Muscle of leg (tissue), 11 donors: ENCODE measurements around the gene NHSL2. TPM values are rescaled to one million over a fixed set of nuclear protein-coding genes. Genes with fewer than 3 reads are reported as not detected.

Experiments
- DNase-seq: peaks from one replicate; pipeline ENCODE4 v3.0.0; 2013
- H3K27ac ChIP-seq: one replicate; pipeline ENCODE4 v1.5.1; 2013; ENCODE audit warnings: mild to moderate bottlenecking, low read length, control low read depth
- H3K27me3 ChIP-seq: one replicate; pipeline ENCODE4 v1.6.1; 2013; ENCODE audit warnings: low read length; ENCODE audit not compliant: control insufficient read depth, insufficient read depth
- H3K36me3 ChIP-seq: one replicate; pipeline ENCODE4 v1.6.1; 2013; ENCODE audit warnings: low read length; ENCODE audit not compliant: control insufficient read depth, insufficient read depth
- H3K4me1 ChIP-seq: one replicate; pipeline ENCODE4 v1.6.1; 2013; ENCODE audit warnings: low read length; ENCODE audit not compliant: control insufficient read depth, insufficient read depth
- H3K4me3 ChIP-seq: one replicate; pipeline ENCODE4 v1.5.1; 2013; ENCODE audit warnings: low read length, control low read depth
- H3K9me3 ChIP-seq: replicated peaks from 2 replicates; pipeline ENCODE4 v1.6.1; 2013; ENCODE audit warnings: low read depth, low read length; ENCODE audit not compliant: control insufficient read depth
- WGBS: methylation state at CpG from one replicate; pipeline ENCODE4 v1.1.5; 2013; ENCODE audit warnings: missing lambda C conversion rate; ENCODE audit not compliant: insufficient coverage; 5-methylcytosine and 5-hydroxymethylcytosine counted together
- polyA plus RNA-seq, 8 donors: library from polyadenylated mRNA; unstranded; fragments of 120-200 nt; gene quantifications; one replicate each; pipeline versions ENCODE4 v1.2.1 to v1.2.3, GENCODE V29; 2013; ENCODE audit warnings: inconsistent platforms in 1 of 8, low replicate concordance in 1 of 8; ENCODE audit not compliant: insufficient read length in 8 of 8, insufficient read depth in 1 of 8
- total RNA-seq: library from RNA; stranded (reverse); fragments of 120-200 nt; gene quantifications from one replicate; pipeline ENCODE4 v1.2.4, GENCODE V29; 2013

NHSL2 gene
- total and polyA plus RNA-seq, 9 donors: 6.6 to 11.1 (median 8.3) TPM

DNA sequence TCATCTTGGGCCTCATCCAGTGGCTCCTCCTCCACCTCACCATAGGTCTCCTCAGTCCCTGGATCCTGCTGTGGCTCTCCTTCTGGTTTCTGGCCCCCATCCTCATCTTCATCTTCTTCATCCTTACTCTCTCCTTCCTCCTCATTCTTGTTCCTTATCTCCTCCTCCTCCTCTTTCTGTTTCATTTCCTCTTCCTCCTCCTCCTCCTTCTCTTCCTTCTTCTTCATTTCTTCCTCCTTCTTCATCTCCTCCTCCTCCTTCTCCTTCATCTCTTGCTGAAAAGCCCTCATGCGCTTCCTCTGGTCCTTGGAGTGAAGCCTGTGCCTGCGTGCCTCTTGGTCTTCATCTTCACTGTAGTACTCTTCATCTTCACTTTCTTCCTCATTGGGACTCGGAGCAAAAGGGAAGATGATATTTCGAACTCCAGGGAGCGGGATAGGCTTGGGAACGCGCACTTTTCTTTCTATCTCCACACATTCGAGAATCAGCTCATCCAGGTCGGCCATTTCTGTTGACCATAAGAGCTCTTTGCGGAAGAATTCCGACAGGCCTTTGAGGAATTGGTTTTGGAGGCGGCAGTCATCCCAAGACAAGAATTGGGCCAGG is 219.6 kb downstream of the NHSL2 start:
- Histone ChIP-seq H3K4me3 (no peak overlapping the region), H3K27ac (no peak overlapping the region), H3K9me3 (no peaks in the 10 kb centered on the region), H3K4me1 (peaks cover 32% of the 10 kb centered on the region), H3K27me3 (peaks cover 77% of the 10 kb centered on the region), H3K36me3 (peaks cover 7% of the 10 kb centered on the region)
- 80% methylated on average over 8 of the region's 12 CpGs for WGBS
- no peak for DNase-seq

DNA sequence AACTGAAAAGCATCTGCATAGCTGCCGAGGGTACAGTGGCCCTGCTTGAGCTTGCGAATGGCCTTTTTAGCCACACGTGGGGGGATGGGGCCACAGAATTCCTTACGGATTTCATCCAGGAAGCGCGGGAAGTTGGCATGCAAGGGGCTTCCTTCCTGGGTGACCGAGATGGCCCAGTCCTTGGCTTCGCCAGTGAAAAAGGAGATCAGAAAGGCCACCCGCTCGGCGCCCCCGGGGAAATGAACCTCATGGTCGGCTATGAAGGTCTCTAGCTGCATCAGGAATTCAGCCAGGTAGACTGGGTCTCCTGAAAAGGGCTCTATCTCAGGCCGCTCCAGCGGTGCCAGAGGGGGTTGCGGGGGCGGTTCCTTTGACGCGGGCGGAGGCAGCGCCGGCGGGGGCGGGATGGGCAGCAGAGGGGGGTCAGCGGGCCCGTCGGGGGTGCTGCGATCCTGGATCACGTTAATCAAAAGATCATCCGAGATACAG is 220.2 kb downstream of the NHSL2 start:
- no peaks in the 10 kb centered on the region for H3K9me3 ChIP-seq
- peak overlapping the region; percentile 61 for H3K4me3 ChIP-seq
- peaks cover 74% of the 10 kb centered on the region for H3K27me3 ChIP-seq
- no peak for DNase-seq
- 35% methylated on average over 26 of the region's 30 CpGs for WGBS
- H3K36me3 ChIP-seq: peaks cover 7% of the 10 kb centered on the region
- H3K4me1 ChIP-seq: peaks cover 28% of the 10 kb centered on the region
- peak overlapping the region; percentile 20 for H3K27ac ChIP-seq

DNA sequence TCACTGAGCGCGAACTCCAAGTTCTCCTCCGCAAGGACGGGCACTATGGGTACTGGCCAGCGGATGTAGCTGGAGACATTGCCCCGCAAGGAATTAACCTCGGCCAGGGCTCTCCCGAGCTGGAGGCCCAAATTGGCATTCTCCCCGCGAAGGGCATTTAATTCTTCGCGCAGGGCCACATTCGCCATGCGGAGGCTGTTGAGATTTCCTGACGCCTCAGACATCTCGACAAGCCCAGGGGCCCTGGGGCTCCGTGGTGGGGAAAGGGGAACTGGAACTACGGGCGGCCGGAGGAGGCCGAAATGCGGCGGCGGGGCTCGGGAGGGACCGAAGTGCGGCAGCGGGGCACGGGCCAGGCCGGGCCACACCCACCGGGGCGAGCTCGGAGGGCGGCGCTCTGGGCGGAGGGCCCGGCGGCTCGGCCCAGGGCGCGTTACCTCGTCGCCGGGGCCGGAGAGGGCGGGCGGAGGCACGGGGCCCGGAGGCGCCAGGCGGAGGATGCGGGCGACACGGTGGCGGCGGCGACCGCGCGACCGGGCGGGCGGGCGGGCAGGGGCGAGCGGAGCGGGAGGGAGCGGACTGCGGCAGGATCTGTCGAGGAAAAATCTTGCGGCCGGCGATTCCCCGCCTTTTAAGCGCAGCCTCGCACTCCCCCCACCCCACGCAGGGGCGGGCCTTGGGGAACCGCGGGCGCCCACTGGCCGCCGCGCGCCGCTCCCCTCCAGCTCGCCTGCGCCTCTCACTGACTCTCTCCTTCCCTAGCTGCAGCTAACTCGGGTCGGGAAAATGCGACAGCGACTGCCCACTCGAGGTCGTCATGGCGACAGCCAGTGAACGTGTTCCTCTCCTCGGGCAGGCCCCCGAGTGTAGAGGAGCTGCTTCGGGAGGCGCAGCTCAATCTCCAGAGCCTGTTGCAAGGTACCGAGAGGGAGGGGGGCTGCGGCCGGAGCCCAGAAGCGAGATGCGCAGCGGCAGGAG is 221.0 kb downstream of the NHSL2 start, which contains the start of gene RTL5:
Gene RTL5 (minus strand): TSS at position 599 of the 978 bp plus-strand sequence.
- Histone ChIP-seq H3K27ac (peak within 1 kb of the TSS; percentile 38), H3K4me1 (peaks cover 20% of the 10 kb centered on the region), H3K36me3 (peaks cover 7% of the 10 kb centered on the region), H3K9me3 (no peaks in the 10 kb centered on the region), H3K4me3 (peak within 1 kb of the TSS; percentile 61), H3K27me3 (peaks cover 73% of the 10 kb centered on the region)
- 21% methylated on average over 95 of the region's 106 CpGs for WGBS
- peak; percentile 97 for DNase-seq

DNA sequence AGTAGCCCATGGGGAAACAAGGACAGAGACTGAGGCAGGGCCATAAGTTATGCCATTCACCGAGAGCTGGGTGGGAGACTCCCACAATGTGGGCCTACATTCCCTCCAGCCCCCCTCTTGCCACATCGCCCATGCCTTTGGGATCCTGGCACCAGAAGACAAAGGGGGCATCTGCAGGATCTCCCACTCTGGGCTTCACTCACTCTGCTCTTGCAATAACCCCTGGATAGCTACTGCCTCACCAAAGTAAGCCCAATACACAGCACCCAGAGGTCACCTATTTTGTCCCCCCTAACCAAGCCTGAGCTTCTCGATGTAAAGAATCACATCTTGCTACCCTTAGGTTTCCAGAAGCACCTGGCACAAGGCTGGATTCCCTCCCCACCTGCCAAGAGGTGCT is 221.8 kb downstream of the NHSL2 start:
- H3K27me3 ChIP-seq: peaks cover 72% of the 10 kb centered on the region
- H3K36me3 ChIP-seq: peaks cover 7% of the 10 kb centered on the region
- peak overlapping the region; percentile 38 for H3K27ac ChIP-seq
- no peak for DNase-seq
- H3K9me3 ChIP-seq: no peaks in the 10 kb centered on the region
- WGBS: 75% methylated on average over 2 of the region's 3 CpGs
- no peak overlapping the region for H3K4me3 ChIP-seq
- H3K4me1 ChIP-seq: peaks cover 13% of the 10 kb centered on the region

DNA sequence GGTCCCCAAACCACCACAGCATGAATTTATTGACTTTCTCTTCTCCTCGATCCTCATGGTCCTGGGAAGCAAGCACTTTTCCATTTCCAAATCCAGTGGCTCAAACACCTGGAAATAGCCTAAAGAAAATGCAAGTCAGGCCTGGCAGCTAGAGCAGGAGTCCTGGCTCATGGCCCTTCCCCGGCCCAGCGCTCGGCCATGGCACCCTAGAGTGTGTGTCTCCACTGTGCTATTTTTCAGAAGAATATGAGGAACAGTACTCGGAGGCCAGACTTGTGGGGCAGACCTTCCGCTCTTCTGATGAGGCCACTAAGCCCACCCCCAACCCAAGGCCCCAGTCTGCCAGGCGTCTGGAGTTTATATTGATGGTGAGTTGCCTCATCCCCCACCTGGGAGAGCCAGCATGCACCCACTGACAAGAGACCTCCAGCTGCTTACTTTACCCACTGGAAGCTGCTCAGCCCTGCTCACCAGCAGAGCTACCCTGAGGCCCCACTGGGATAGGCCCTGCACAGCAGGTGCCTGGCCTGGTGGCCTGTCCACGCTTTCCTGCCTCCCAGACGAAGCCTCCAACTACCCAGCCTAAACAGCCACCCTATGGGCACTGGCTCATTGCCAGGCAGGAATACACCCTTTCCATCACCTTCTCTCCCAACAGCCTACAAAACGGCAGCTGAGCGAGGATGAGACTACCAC is 223.4 kb downstream of the NHSL2 start:
- WGBS: 67% methylated on average over 7 of the region's 11 CpGs
- H3K27me3 ChIP-seq: peaks cover 70% of the 10 kb centered on the region

DNA sequence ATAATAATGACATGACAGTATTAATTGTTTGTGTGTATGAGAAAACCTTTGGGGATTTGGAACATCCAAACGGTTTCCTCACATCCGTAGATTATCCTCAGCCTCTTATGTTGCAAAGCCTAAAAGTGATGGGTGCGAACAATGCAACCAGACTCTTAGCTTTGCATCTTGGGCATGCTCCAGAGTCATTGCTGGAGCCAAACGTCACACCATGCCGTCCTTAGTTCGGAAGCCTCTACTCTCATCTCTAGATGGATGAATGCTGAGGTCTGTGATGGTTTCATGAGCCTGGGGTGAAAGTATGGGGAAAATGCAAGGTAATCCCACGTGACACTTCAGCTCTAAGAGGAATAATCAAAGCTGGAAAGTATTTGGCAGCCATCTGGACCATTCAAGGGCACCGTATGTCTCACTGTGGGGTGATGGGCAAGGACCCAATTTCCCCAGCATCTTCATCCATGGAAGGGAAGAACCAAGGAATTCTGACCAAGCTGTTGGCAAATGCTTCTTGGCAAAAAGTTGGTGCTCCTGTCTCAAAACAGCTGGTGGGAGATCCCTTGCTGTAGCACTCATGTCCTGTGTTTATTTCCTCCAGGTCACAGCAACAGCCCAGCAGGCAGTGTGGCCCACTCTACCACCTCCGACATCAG is 227.3 kb downstream of the NHSL2 start:
- peaks cover 10% of the 10 kb centered on the region for H3K4me1 ChIP-seq
- H3K9me3 ChIP-seq: no peaks in the 10 kb centered on the region
- no peak overlapping the region for H3K4me3 ChIP-seq
- no peak for DNase-seq
- peaks cover 10% of the 10 kb centered on the region for H3K36me3 ChIP-seq
- WGBS: 81% methylated on average over 4 of the region's 9 CpGs
- peaks cover 61% of the 10 kb centered on the region for H3K27me3 ChIP-seq
- no peak overlapping the region for H3K27ac ChIP-seq

More for the DNA sequence above, 223.4 kb downstream of the NHSL2 start:
- Histone ChIP-seq H3K4me1 (peaks cover 12% of the 10 kb centered on the region), H3K27ac (no peak overlapping the region), H3K9me3 (no peaks in the 10 kb centered on the region), H3K36me3 (peaks cover 10% of the 10 kb centered on the region), H3K4me3 (no peak overlapping the region)
- no peak for DNase-seq

DNA sequence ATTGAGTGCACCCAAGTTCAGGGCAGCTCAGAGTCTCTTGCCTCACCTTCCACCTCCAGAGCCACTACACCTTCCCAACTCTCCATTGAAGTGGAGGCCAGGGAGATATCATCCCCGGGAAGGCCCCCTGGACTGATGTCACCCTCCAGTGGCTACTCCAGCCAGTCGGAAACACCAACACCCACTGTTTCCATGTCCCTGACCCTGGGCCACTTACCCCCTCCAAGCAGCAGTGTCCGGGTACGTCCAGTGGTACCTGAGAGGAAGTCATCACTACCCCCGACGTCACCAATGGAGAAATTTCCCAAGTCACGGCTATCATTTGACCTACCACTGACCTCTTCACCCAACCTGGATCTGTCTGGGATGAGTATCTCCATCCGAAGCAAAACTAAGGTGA is 228.9 kb downstream of the NHSL2 start:
- Histone ChIP-seq H3K27ac (no peak overlapping the region), H3K9me3 (no peaks in the 10 kb centered on the region), H3K36me3 (peaks cover 9% of the 10 kb centered on the region), H3K4me1 (peaks cover 16% of the 10 kb centered on the region), H3K27me3 (peaks cover 55% of the 10 kb centered on the region), H3K4me3 (no peak overlapping the region)
- DNase-seq: no peak
- 85% methylated on average over 8 of the region's 8 CpGs for WGBS

DNA sequence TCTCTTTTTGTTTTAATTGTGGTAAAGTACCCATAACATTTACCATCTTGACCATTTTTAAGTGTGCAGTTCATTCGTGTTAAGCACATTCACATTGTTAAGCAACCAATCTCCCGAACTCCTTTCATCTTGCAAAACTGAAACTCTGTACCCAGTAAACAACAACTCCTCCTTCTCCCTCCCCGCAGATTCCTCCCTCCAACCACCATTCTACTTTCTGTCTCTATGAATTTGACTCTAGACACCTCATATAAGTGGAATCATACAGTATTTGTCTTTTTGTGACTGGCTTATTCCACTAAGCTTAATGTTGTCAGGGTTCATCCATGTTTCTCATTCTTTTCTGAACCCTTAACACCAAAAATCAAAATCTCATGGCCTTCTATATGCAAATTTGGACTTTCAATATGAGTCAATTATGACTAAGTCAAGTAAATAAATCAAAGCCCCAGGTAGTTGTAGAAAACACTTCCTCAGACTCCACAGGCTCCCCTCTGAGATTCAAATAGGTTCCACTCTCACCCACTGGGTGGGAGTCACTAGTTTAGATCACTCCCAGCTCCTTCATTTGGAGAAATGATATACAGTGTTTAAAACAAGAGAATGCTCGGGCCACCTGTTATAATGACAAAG is 230.8 kb downstream of the NHSL2 start:
- WGBS: 52% methylated on average over 3 of the region's 4 CpGs
- no peaks in the 10 kb centered on the region for H3K9me3 ChIP-seq
- no peak overlapping the region for H3K4me3 ChIP-seq
- H3K4me1 ChIP-seq: peaks cover 16% of the 10 kb centered on the region
- peaks cover 53% of the 10 kb centered on the region for H3K27me3 ChIP-seq
- peaks cover 4% of the 10 kb centered on the region for H3K36me3 ChIP-seq
- H3K27ac ChIP-seq: no peak overlapping the region
- no peak for DNase-seq

DNA sequence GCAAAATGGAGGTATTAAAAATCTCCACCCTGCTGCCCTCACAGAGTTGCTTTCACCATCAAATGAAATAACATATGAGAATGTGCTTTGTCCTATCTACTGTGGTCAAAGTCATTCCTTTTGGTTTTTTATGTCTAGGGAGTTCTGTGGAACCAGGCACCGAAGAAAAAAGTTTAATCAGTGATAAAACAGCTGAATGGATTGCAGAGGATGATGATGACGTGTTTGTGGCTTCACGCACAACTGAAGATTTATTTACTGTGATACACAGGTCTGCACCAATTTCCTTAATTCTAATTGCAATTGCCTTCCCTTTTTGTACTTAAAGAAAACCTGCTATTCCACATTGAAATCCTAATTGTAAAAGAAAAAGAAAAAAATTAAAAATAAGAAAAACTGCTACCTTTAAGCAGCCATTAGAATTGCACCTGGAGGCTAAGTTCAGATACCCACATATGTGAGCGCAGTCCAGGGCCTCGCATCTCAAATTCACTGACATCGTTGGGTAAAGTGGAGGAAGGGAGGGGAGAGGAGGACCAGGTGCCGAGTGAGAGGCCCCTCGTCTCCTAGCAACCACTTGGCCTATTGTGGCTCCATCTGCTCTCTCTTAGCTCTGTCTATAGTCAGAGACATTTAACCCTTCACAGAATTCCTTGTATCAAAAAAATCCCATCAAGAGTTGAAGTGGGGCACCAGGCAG is 231.6 kb downstream of the NHSL2 start:
- Histone ChIP-seq H3K4me3 (no peak overlapping the region), H3K36me3 (peaks cover 4% of the 10 kb centered on the region)
- DNase-seq: peak; percentile 92

More for the DNA sequence above, 231.6 kb downstream of the NHSL2 start:
- Histone ChIP-seq H3K4me1 (peaks cover 16% of the 10 kb centered on the region), H3K27me3 (peaks cover 54% of the 10 kb centered on the region), H3K9me3 (no peaks in the 10 kb centered on the region), H3K27ac (peak overlapping the region; percentile 74)
- no CpG with 5 or more reads among the region's 8 CpGs for WGBS
